ENCODE data around the gene ADPRM.
"Not testable (repeated sequence)": the region's sequence is repeated elsewhere in the genome, so short reads cannot be mapped to it uniquely, and the experiment has no call there.

Gene ADPRM

GRCh38 chr17:10697092-10698081, at the start of gene ADPRM, which contains the start of gene SCO1:
Gene ADPRM (plus strand): TSS chr17:10697594. CDS start chr17:10704927, 7,333 bp downstream.
Gene SCO1 (minus strand): TSS chr17:10697533. CDS start chr17:10697507, 26 bp downstream.
- DNase-seq: peak; percentile 93 to 94

DNA sequence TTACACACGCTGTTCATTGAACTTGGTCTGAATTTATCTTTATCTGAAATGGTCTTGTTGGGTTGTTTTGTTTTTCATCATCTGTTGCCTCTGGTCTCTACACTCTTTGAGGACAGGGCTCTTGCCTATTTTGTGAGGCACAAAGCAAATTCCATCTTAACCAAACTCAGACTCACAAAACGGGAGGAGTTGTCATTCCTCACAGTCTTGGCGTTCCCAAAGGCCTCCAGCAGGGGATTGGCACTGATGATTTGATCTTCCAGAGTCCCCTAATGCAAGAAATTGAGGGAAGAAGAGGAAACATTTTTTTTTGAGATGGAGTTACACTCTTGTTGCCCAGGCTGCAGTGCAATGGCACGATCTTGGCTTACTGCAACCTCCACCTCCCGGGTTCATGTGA, 49.0 kb upstream of the ADPRM start:
- no peak for DNase-seq

- DNase-seq: no peak
Observed at GRCh38 chr17:10648956-10649355, 48.4 kb upstream of the ADPRM start.

DNA sequence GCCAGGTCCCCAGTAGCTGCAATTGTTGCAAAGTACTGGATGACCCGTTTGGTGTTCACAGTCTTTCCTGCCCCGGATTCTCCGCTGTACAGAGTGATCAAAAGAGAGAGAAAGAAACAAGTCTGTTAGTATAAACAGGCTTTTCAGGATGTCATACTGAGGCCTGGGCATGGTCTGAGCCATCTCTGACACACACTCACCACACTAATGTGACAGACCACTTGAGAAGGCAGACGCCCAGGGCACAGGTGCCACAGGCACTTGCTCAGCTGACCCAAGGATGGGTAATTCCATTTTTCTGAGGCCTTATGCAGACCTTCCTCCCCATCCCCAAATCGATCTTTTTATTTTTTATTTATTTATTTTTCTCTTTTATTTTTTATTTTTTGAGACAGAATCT, 47.8 kb upstream of the ADPRM start:
- no peak for DNase-seq

GRCh38 chr17:10651927-10652326, 45.5 kb upstream of the ADPRM start:
- DNase-seq: no peak

- DNase-seq: no peak
Observed at GRCh38 chr17:10652984-10653659, 44.3 kb upstream of the ADPRM start.

GRCh38 chr17:10653987-10654386, 43.4 kb upstream of the ADPRM start:
- DNase-seq: no peak

GRCh38 chr17:10657148-10657547, 40.2 kb upstream of the ADPRM start, which contains the start of gene MYH3:
Gene MYH3 (minus strand): TSS chr17:10657309. CDS start chr17:10655064, 2,245 bp downstream.
- no peak for DNase-seq

DNA sequence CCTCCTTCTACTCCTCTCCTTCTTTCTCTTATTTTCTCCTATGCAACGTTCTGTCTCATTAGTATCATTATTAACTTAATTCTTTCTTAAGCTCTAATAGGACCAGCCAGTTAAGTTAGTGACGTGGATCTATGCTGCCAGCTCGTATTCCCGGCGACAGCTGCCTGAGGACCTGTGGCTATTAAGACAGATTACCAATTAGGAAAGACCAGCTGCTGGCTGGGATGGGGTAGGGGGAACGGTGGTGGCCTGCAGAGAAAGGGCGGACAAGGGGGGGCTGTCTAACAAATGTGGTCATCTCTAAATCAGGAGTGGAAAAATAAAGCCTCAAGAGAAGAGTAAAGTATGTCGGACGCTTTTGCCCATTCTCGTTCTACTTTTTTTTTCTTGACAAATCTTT, 39.5 kb upstream of the ADPRM start:
- DNase-seq: no peak

DNA sequence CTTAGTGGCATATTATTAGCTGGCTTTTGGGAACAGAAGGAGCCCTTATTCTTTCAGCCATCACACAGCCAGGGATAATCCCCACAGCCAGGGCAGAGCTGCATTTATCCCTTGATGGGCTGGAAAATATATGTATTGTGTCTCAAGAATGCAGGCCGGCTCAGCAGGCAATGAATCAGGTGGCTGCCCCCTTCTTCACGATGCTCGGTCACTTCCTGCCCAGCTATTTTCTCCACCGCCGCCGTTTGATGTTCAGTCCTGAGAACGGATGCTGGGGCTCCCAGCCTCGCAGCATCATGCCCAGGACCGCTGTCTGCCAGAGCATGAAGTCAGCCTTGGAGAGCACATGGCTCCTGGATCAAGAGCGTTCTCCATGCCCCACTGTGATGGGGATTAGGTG, 36.0 kb upstream of the ADPRM start:
- no peak for DNase-seq

- no peak for DNase-seq
Observed at GRCh38 chr17:10663231-10663630, 34.2 kb upstream of the ADPRM start.

DNA sequence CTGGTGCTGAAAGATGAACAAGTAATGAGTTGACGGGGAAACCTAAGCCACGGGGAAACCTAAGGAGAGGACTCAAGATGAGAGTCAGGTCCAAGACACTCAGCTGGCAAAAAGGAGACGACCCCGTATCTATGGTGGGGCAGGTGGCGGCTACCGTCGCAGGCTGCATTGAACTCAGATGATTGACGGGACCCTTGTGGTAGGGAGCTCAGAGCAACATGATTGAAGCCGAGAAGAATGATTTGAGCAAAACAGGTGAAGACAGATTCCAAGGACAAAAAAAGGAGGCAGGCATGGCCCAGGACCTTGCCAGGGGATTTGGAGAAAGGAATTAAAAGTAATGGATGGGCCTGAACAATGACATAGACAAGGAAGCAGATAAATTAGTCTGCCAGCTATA, 32.8 kb upstream of the ADPRM start:
- no peak for DNase-seq

- no peak for DNase-seq
Observed at GRCh38 chr17:10666906-10667305, 30.5 kb upstream of the ADPRM start.

GRCh38 chr17:10668775-10669174, 28.6 kb upstream of the ADPRM start:
- DNase-seq: no peak

DNA sequence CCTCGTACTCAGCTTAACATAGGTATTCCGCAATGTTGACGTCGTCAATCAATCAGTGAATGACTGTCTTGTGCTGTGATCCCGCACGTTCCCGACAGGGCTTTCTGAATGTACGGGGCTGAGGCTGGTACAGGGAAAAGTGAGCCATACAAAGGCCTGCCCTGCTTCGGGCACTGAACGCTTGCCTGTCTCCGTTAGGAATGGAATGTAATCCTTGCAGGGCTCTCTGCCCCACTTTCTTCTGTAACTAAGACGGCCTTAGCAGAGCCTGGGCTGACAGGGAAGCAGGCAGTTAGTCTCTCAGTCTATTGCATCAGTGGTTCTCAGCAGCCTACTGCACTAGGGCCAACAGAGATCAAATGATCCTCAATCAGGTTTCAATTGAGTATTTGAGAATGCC, 24.1 kb upstream of the ADPRM start:
- DNase-seq: no peak

- DNase-seq: no peak
Observed at GRCh38 chr17:10674704-10675103, 22.7 kb upstream of the ADPRM start.

- DNase-seq: no peak
Observed at GRCh38 chr17:10681866-10682446, 15.4 kb upstream of the ADPRM start.

- DNase-seq: no peak
Observed at GRCh38 chr17:10683853-10684252, 13.5 kb upstream of the ADPRM start.

GRCh38 chr17:10687499-10687898, 9.9 kb upstream of the ADPRM start:
- DNase-seq: no peak

- not testable (repeated sequence) for DNase-seq
Observed at GRCh38 chr17:10695875-10696407, 1.5 kb upstream of the ADPRM start.

GRCh38 chr17:10698096-10698818, 863 bp downstream of the ADPRM start:
- DNase-seq: peak in 1 of 2 donors; percentile 8

- DNase-seq: no peak
Observed at GRCh38 chr17:10699856-10700255, 2.5 kb downstream of the ADPRM start.

Data from hippocampal formation (tissue), 2 donors.